ENCODE measurements around the gene OS9. TPM values are rescaled to one million over a fixed set of nuclear protein-coding genes. Genes with fewer than 3 reads are reported as not detected.

The OS9 gene
- total and polyA plus RNA-seq, 4 donors = 136 to 357 (median 216) TPM

DNA sequence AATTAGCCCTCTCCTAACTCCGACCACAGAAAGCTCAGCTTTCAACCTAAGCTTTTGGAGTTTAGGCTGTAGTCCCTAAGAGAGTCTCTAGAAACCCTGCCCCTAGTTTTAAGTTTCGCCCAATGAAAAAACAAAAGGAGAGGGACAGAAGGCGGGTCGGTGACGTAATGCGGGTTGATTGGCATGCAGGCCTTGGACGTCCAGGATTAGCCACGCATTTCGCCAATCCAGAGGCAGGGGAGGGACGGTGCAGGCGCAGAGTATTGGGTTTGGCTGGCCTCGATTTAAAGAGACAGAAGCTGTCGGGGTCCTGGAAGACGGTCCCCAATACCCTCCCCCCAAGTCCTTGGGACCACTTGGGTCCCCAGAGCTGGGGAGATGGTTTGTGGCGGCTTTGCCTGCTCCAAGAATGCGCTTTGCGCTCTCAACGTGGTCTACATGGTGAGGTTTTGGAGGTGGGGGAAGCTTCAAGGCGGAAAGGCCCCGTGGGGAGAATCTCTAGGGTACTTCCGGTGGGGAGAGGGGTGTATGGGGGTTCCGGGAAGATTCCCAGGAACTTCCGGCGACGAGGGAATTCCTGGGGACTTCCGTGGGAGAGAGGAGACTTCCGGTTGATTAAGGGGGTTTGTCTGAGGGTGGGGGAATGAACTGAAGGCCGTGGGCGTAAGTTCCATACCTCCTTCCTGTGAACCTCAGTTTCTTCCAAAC is 51.0 kb downstream of the OS9 start, which contains the start of gene TSPAN31 (continued):
- TF ChIP-seq, protein P1, sequence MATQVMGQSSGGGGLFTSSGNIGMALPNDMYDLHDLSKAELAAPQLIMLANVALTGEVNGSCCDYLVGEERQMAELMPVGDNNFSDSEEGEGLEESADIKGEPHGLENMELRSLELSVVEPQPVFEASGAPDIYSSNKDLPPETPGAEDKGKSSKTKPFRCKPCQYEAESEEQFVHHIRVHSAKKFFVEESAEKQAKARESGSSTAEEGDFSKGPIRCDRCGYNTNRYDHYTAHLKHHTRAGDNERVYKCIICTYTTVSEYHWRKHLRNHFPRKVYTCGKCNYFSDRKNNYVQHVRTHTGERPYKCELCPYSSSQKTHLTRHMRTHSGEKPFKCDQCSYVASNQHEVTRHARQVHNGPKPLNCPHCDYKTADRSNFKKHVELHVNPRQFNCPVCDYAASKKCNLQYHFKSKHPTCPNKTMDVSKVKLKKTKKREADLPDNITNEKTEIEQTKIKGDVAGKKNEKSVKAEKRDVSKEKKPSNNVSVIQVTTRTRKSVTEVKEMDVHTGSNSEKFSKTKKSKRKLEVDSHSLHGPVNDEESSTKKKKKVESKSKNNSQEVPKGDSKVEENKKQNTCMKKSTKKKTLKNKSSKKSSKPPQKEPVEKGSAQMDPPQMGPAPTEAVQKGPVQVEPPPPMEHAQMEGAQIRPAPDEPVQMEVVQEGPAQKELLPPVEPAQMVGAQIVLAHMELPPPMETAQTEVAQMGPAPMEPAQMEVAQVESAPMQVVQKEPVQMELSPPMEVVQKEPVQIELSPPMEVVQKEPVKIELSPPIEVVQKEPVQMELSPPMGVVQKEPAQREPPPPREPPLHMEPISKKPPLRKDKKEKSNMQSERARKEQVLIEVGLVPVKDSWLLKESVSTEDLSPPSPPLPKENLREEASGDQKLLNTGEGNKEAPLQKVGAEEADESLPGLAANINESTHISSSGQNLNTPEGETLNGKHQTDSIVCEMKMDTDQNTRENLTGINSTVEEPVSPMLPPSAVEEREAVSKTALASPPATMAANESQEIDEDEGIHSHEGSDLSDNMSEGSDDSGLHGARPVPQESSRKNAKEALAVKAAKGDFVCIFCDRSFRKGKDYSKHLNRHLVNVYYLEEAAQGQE (IDR thresholded peaks at IDR 0.05) = peak; percentile 38
- TF ChIP-seq RAD21 (IDR thresholded peaks at IDR 0.05) = no peak
- TF ChIP-seq NR2F2 (IDR thresholded peaks at IDR 0.05) = no peak
- peak; percentile 84 for TF ChIP-seq TAF1 (conservative IDR thresholded peaks at IDR 0.05)
- TF ChIP-seq SP1 (IDR thresholded peaks at IDR 0.05) = peak; percentile 84
- TF ChIP-seq, protein P2, sequence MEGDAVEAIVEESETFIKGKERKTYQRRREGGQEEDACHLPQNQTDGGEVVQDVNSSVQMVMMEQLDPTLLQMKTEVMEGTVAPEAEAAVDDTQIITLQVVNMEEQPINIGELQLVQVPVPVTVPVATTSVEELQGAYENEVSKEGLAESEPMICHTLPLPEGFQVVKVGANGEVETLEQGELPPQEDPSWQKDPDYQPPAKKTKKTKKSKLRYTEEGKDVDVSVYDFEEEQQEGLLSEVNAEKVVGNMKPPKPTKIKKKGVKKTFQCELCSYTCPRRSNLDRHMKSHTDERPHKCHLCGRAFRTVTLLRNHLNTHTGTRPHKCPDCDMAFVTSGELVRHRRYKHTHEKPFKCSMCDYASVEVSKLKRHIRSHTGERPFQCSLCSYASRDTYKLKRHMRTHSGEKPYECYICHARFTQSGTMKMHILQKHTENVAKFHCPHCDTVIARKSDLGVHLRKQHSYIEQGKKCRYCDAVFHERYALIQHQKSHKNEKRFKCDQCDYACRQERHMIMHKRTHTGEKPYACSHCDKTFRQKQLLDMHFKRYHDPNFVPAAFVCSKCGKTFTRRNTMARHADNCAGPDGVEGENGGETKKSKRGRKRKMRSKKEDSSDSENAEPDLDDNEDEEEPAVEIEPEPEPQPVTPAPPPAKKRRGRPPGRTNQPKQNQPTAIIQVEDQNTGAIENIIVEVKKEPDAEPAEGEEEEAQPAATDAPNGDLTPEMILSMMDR (IDR thresholded peaks at IDR 0.05; ENCODE audit: low read depth, low read length, missing input control) = no peak
- peak; percentile 48 for TF ChIP-seq YY1 (IDR thresholded peaks at IDR 0.05)
- no peak for TF ChIP-seq FOXA2 (IDR thresholded peaks at IDR 0.05)
- TF ChIP-seq, protein P3, sequence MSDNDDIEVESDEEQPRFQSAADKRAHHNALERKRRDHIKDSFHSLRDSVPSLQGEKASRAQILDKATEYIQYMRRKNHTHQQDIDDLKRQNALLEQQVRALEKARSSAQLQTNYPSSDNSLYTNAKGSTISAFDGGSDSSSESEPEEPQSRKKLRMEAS (IDR thresholded peaks at IDR 0.05) = peak; percentile 71
- no peak for TF ChIP-seq HNF4G (IDR thresholded peaks at IDR 0.05)

DNA sequence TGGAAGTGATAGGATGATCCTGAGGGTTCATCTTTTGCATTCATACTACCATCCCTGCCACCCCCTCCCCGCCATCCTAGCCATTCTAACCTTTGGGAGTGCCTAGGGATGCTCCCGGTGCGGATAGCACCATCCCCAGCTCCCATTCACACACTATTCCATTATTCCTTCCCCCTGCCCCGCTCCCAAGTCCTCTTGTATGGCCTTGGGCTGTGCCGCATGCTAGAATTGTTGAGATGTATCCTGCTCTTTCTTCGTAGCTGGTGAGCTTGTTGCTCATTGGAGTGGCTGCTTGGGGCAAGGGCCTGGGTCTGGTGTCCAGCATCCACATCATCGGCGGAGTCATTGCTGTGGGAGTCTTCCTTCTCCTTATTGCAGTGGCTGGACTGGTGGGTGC is 51.6 kb downstream of the OS9 start:
- Histone ChIP-seq H3K9me3 (ENCODE audit: control insufficient read depth in 4 of 4, low read length in 3 of 4) (no peaks in the 10 kb centered on the region), H3K9ac (ENCODE audit: low read depth in 1 of 2, low read length in 2 of 2) (peak overlapping the region in 1 of 2 donors; percentile 88), H3K4me1 (ENCODE audit: control insufficient read depth in 4 of 4, insufficient read depth in 4 of 4, low read length in 3 of 4) (peaks cover 3 to 12% (median 6%) of the 10 kb centered on the region in 4 donors), H3K36me3 (ENCODE audit: control insufficient read depth in 4 of 4, insufficient read depth in 3 of 4, low read depth in 1 of 4, low read length in 3 of 4) (peaks cover 4 to 22% (median 13%) of the 10 kb centered on the region in 4 donors), H3K4me3 (ENCODE audit: low read depth in 1 of 3, low read length in 3 of 3) (peak overlapping the region; percentile 62 to 82 (median 65)), H3K27me3 (ENCODE audit: control insufficient read depth in 4 of 4, insufficient read depth in 4 of 4, low read length in 3 of 4) (no peaks in the 10 kb centered on the region), H3K27ac (ENCODE audit: low read depth in 1 of 2, low read length in 2 of 2) (peak overlapping the region; percentile 77 to 85)
- no peak for DNase-seq (ENCODE audit: low spot score)
- 55% methylated on average over 8 of the region's 8 CpGs for WGBS
- TF ChIP-seq JUND (IDR thresholded peaks at IDR 0.05) (no peak), NR2F2 (IDR thresholded peaks at IDR 0.05) (no peak), EGR1 (IDR thresholded peaks at IDR 0.05; ENCODE audit: low read depth in 2 of 2) (no peak), FOXA1 (IDR thresholded peaks at IDR 0.05) (no peak), RAD21 (IDR thresholded peaks at IDR 0.05) (no peak)
- TF ChIP-seq, protein P4, sequence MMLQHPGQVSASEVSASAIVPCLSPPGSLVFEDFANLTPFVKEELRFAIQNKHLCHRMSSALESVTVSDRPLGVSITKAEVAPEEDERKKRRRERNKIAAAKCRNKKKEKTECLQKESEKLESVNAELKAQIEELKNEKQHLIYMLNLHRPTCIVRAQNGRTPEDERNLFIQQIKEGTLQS (IDR thresholded peaks at IDR 0.05) = no peak

DNA sequence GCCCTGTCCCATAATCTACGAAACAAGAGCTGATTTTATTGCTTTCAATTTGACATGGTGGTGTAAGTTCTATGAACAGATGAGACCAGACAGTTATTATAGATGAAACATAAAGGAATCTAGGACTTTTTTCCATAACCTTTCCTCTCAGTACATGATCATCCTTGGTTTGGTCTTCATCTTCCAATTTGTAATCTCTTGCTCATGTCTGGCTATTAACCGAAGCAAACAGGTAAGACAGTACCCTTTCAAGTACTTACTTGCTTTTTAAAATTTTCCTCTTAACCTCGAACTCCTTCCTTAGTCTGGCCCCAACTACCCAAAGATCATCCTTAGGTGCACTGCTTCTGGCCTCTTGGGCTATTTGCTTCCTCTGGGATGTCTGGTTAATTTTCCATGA is 52.1 kb downstream of the OS9 start:
- Histone ChIP-seq H3K27ac (ENCODE audit: low read depth in 1 of 2, low read length in 2 of 2) (no peak overlapping the region), H3K4me3 (ENCODE audit: low read depth in 1 of 3, low read length in 3 of 3) (no peak overlapping the region), H3K9me3 (ENCODE audit: control insufficient read depth in 4 of 4, low read length in 3 of 4) (no peaks in the 10 kb centered on the region), H3K9ac (ENCODE audit: low read depth in 1 of 2, low read length in 2 of 2) (no peak overlapping the region), H3K4me1 (ENCODE audit: control insufficient read depth in 4 of 4, insufficient read depth in 4 of 4, low read length in 3 of 4) (peaks cover 6 to 17% (median 8%) of the 10 kb centered on the region in 4 donors), H3K27me3 (ENCODE audit: control insufficient read depth in 4 of 4, insufficient read depth in 4 of 4, low read length in 3 of 4) (no peaks in the 10 kb centered on the region), H3K36me3 (ENCODE audit: control insufficient read depth in 4 of 4, insufficient read depth in 3 of 4, low read depth in 1 of 4, low read length in 3 of 4) (peaks cover 4 to 22% (median 15%) of the 10 kb centered on the region in 4 donors)
- no peak for DNase-seq (ENCODE audit: low spot score)
- WGBS = 92% methylated on average over 3 of the region's 3 CpGs
- TF ChIP-seq, protein P4 (IDR thresholded peaks at IDR 0.05) = no peak
- TF ChIP-seq SP1 (IDR thresholded peaks at IDR 0.05) (no peak), FOXA1 (IDR thresholded peaks at IDR 0.05) (no peak), NR2F2 (IDR thresholded peaks at IDR 0.05) (no peak), HNF4G (IDR thresholded peaks at IDR 0.05) (no peak), JUND (IDR thresholded peaks at IDR 0.05) (no peak), RAD21 (IDR thresholded peaks at IDR 0.05) (no peak), TAF1 (conservative IDR thresholded peaks at IDR 0.05) (no peak), GABPA (IDR thresholded peaks at IDR 0.05 in 1 of 2, conservative IDR thresholded peaks at IDR 0.05 in 1 of 2) (no peak), HNF4A (conservative IDR thresholded peaks at IDR 0.05) (no peak), FOXA2 (IDR thresholded peaks at IDR 0.05) (no peak)
- TF ChIP-seq, protein P5, sequence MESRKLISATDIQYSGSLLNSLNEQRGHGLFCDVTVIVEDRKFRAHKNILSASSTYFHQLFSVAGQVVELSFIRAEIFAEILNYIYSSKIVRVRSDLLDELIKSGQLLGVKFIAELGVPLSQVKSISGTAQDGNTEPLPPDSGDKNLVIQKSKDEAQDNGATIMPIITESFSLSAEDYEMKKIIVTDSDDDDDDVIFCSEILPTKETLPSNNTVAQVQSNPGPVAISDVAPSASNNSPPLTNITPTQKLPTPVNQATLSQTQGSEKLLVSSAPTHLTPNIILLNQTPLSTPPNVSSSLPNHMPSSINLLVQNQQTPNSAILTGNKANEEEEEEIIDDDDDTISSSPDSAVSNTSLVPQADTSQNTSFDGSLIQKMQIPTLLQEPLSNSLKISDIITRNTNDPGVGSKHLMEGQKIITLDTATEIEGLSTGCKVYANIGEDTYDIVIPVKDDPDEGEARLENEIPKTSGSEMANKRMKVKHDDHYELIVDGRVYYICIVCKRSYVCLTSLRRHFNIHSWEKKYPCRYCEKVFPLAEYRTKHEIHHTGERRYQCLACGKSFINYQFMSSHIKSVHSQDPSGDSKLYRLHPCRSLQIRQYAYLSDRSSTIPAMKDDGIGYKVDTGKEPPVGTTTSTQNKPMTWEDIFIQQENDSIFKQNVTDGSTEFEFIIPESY (IDR thresholded peaks at IDR 0.05) = no peak
- TF ChIP-seq, protein P3 (IDR thresholded peaks at IDR 0.05) = no peak
- TF ChIP-seq, protein P2 (IDR thresholded peaks at IDR 0.05; ENCODE audit: low read depth, low read length, missing input control) = no peak
